Measurements from ENCODE around the gene RNF157.
A peak's percentile ranks its signal among the peaks of the same experiment; 100 is the strongest.
"Not testable (repeated sequence)": the region's sequence is repeated elsewhere in the genome, so short reads cannot be mapped to it uniquely, and the experiment has no call there.

Gene RNF157

GRCh38 chr17:76186774-76187173 is 53.5 kb downstream of the RNF157 start:
- not testable (repeated sequence) for DNase-seq

GRCh38 chr17:76184290-76184689 is 56.0 kb downstream of the RNF157 start:
- DNase-seq, result no peak

GRCh38 chr17:76182016-76182764 is 58.1 kb downstream of the RNF157 start:
- DNase-seq, result peak; percentile 82

GRCh38 chr17:76179496-76180467 is 60.5 kb downstream of the RNF157 start:
- DNase-seq, result no peak

GRCh38 chr17:76178124-76178523 is 62.2 kb downstream of the RNF157 start:
- DNase-seq, result no peak

GRCh38 chr17:76176701-76177574 is 63.4 kb downstream of the RNF157 start:
- DNase-seq, result no peak

- no peak for DNase-seq
Measured at GRCh38 chr17:76174037-76174436, 66.3 kb downstream of the RNF157 start.

- DNase-seq, result no peak
Measured at GRCh38 chr17:76173474-76173873, 66.8 kb downstream of the RNF157 start.

- DNase-seq, result no peak
Measured at GRCh38 chr17:76171706-76172105, 68.6 kb downstream of the RNF157 start.

- no peak for DNase-seq
Measured at GRCh38 chr17:76170114-76170513, 70.2 kb downstream of the RNF157 start.

GRCh38 chr17:76166906-76167305 is 73.4 kb downstream of the RNF157 start:
- DNase-seq, result no peak

- DNase-seq, result no peak
Measured at GRCh38 chr17:76166168-76166567, 74.1 kb downstream of the RNF157 start.

- DNase-seq, result no peak
Measured at GRCh38 chr17:76164331-76164730, 76.0 kb downstream of the RNF157 start.

GRCh38 chr17:76163919-76164318 is 76.4 kb downstream of the RNF157 start:
- DNase-seq, result no peak

- DNase-seq, result no peak
Measured at GRCh38 chr17:76161619-76162266, 78.5 kb downstream of the RNF157 start.

GRCh38 chr17:76160896-76161528 is 79.3 kb downstream of the RNF157 start:
- DNase-seq, result no peak

GRCh38 chr17:76159157-76159556 is 81.1 kb downstream of the RNF157 start:
- DNase-seq, result no peak

GRCh38 chr17:76157759-76158158 is 82.5 kb downstream of the RNF157 start:
- no peak for DNase-seq

- no peak for DNase-seq
Measured at GRCh38 chr17:76156662-76156991, 83.7 kb downstream of the RNF157 start.

- DNase-seq, result no peak
Measured at GRCh38 chr17:76155988-76156661, 84.2 kb downstream of the RNF157 start.

Data from GDM1 (cell line).